ENCODE data around the gene DOCK6.

DOCK6 gene

DNA sequence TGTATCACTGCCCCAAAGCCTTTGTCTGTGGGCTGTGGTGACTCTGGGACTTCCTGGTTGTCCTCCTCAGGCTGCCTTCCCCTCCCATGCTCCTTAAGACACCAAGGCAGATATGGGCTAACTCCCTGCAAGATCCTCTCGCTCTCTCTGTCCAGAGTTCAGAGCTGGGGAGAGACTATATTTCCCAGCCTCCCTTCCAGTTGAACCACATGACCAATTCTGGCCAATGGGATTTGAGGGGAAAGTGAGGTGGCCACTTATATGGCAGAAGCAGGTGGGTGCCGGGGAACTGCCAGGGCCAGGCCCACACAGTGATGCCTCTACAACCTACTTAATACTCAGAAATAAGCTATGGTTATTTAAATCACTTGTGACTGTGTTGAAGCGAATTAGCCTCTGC lies 39.1 kb downstream of the DOCK6 start:
- DNase-seq (ENCODE audit: low spot score): no peak

DNA sequence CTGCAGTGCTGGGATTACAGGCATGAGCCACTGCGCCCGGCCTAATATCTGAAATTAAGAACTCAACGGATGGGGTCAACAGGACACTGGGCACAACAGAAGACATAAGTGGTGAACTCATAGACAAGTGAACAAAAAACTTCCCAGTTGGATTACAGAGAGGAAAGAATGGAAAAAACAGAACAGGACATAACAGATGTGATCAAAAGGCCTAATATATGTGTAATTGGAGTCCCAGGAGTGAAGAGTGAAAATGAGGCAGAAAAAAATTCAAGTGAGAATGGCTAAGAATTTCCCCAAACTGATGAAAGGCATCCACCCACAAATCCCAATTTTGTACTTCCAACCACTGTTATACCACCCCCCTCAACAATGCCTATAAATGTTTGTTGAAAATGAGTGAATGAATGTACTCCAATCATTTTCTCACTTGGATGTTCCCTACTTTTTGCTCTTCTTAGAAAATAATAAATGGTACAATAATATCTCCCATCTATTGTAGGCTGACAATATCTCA lies 41.2 kb downstream of the DOCK6 start:
- no peak for DNase-seq (ENCODE audit: low spot score)

DNA sequence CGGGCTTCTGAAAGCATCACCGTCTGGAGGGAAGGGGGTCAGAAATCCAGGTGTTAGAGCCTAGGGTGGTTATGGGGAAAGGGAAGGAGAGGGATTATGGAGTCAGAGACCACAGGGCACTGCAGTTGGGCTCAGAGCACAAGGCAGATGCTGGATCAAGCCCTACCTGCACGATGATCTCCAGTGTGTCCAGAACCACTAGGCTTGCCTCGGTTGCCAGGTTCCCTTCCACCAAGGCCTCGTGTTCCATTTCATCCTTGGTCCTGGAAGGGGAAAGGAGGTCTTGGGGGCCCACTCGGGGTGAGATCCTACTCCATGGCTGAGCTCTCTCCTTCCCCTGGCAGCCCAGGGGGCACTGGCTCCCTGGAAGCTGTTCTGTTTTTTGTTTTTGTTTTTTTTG lies 47.9 kb downstream of the DOCK6 start:
- DNase-seq (ENCODE audit: low spot score): no peak

DNA sequence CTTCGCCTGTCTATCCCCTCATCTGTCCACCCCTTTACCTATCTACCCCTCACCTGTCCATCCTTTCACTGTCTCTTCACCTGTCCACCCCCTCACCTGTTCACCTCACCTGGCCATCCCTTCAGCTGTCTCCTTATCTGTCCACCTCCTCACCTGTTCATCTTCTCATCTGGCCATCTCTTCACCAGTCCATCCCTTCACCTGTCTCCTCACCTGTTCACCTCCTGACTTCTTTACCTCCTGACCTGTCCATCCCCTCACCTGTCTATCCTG lies 51.7 kb downstream of the DOCK6 start:
- DNase-seq (ENCODE audit: low spot score): no peak

DNA sequence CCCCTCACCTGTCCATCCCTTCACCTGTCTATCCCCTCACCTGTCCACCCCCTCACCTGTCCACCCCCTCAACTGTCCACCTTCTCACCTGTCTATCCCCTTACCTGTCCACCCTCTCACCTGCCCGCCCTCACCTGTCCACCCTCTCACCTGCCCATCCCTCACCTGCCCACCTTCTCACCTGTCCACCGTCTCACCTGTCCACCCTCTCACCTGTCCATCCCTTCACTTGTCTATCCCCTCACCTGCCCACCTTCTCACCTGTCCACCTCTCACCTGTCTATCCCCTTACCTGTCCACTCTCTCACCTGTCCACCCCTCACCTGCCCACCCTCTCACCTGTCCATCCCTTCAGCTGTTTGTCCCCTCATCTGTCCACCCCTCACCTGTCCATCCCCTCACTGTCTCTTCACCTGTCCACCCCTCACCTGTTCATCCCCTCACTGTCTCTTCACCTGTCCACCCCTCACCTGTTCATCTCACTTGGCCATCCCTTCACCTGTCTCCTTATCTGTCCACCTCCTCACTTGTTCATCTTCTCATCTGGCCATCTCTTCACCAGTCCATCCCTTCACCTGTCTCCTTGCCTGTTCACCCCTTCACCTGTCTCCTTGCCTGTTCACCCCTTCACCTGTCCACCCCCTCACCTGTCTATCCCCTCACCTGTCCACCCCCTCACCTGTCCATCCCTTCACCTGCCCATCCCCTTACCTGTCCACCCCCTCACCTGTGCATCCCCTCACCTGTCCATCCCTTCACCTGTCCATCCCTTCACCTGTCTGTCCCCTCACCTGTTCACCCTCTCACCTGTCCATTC lies 52.3 kb downstream of the DOCK6 start:
- no peak for DNase-seq (ENCODE audit: low spot score)

DNA sequence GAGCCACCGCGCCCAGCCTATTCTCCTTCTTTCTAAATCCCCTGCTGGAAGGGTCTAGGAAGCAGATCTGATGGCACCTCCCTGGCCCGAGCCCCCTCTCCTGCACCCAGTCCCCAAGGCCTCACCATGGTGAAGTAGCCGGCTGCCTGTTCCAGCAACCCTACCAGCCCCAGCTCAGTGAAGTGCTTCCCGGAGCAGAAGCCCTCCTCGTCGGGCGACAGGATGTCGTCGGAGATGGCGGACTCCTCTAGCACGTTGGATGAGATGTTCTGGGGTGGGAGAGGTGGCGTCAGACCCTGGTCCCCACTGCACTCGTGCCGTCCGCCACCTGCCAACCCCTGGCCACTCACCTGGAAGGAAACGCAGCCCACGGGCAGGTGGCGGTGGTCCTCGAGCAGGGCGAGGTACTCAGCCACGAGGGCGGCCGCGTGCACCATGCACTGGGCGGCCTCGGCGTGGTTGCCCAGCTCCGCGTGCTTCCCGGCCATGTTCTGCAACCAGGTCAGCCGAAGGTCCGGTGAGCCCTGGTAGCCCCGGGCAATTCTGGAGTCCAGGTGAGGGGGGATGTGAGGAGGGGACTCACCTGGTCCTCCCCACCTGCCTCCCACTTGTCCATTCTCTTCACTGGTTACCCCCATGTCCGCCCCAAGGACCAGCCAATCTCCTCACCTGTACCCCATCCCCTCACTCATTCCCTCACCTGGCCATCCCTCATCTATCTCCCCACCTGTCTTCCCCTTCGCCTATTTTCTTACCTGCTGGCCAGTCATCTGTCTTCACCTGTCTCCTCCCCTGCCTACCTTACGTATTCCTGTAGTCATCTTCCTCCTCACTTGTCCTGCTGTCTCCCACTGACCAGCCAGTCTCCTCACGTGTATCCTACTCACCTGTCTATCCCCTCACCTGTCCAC lies 53.5 kb downstream of the DOCK6 start:
- DNase-seq (ENCODE audit: low spot score): no peak

DNA sequence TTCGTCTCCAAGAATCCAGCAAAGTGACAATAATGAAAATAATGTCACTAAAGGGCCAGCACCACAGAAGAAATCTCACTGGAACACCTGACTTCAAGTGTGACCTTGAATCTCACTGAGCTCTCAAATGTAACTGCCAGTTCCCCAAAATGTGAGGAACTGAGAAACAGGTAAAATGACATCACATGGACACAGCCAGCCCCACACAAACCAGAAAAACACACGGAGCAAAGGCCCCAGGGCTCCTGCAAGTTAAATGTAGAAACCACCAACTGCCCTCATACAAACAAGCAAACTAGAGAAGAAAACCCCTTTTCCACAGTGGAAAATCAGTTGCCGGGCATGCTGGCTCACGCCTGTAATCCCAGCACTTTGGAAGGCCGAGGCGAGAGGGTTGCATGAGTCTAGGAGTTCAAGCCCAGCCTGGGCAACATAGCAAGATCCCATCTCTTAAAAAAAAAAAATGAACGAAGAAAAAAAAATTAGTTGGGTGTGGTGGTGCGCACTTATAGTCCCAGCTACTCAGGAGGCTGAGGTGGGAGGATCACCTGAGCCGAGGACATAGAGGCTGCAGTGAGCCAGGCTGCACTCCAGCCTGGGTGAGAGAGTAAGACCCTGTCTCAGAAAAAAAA lies 56.3 kb downstream of the DOCK6 start:
- no peak for DNase-seq (ENCODE audit: low spot score)

DNA sequence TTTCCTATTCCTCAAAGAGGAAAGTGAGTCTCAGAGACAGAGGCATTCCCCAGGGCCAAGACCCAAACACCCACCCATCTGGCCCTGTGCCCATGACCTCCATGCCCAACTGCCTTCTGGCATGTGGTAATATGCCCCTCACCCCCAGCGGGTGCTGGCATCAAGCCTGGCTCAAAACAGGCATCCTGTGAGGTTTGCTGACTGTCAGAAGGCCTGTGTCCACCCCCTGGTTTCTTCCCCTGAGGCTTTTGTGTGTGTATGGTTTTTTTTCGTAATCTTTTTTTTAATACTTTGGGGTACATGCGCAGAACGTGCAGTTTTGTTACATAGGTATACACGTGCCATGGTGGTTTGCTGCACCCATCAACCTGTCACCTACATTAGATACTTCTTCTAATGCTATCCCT lies 57.4 kb downstream of the DOCK6 start:
- DNase-seq (ENCODE audit: low spot score): peak; percentile 79

DNA sequence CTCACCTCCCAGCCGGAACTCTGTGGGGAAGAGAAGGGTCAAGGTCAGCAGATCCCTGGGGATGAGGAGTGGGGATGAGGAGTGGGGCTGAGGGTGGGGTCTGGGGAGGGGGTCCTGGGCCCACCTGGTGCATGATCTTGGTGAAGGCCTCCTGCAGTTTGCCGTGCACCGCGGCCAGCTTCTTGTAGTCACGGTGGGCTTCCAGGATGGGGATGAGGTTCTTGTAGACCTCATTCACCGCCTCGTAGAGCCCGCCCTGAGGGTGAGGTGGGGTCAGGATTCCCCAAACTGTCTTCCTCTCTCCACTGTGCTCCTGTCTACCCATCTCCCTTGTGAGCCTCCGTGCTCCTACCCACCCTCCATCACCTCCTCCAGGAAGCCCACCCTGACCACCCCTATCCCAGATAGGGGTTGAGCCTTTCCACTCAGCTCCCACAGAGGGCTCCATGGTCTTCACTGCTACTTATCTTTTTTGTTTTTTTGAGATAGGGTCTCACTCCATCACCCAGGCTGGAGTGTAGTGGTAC lies 58.2 kb downstream of the DOCK6 start:
- DNase-seq (ENCODE audit: low spot score): no peak

DNA sequence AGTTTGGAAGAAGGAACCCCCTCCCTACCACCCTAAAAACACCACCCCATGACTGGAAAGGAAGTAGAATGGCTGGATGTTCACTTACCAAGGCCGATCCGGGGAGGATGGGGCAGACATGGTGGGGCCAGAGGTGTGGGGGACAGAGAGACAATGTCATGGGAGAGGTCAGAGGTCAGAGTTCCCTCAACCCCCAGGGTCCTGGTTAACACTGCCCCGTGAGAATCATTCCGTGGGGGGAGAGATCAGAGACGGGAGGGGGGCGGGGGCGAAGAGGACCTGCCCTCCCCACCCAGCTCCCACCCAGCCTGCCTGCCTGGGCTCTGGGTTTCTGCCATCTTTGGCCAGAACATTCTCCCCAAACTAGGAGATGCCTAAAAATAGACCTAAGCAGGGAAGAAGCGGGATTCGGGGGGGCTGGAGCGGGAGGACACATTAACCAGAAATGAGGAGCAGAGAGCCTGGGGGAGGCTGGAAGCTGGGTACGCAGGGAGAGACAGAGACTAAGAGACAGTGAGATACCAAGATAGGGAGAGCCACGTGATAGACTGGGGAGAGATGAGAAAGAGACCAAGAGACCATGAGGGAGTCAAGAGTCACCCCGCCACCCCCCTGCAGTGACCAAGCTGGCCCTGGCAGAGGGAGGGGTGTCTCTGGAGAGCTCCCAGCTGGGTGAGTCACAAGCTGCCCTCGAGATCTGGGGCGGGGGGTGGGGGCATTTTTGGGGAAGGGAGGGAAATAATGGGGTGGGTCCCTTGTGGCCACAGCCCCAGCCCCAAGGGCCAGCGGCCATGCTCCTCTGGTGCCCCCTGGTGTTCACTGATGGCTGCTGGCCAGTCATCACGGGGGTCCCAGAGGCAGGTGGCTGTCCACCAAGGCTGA lies 58.9 kb downstream of the DOCK6 start:
- DNase-seq (ENCODE audit: low spot score): peak; percentile 76

DNA sequence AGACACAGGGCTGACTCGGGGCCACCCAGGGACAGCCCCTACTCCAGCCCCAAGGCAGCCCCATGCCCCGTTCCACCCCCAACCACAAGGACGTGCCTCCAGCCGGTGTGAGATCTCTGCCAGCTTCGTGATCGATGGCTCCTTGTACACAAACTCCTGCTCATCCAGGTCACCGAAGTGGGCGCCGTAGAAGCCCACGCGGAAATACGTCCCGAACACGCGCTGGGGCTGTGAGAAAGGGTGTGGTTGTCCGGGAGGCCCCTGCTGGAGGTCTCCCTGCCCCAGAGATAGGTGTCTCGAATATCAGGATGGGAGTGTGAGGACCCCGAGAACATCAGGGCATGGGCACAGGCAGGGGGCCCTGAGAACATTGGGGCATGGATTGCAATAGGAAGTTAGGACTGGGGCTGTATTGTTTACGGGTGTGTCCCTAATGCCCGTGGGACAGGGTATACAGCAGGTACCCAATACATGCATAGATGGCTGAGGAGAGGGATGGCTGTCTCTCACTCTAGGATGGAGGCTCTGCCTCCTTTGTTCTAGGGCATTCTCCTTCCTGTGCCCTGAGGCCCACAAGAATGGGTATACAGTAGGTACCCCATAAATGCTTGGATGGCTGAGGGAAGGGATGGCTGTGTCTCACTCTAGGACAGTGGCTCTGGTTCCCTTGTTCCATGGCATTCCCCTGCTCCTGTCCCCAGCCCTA lies 59.7 kb downstream of the DOCK6 start:
- no peak for DNase-seq (ENCODE audit: low spot score)

DNA sequence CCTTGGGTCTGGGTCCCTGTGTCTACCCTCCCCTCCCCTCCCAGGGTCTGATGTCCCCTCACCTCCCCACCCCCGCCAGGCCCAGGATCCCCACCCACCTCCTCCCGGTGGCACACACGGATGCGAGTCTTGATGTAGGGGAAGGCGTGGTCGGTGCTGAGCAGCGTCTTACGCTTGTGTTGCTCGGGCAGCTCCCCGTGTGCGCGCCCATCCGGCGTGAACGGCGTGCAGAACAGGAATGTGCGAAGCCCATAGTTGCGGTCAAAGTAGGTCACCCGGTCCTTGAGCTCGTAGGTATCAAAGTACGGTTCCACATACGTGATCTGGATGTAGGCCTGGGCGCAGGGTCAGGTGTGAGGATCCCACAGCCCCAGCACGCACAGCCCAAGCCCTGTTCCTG lies 60.5 kb downstream of the DOCK6 start:
- DNase-seq (ENCODE audit: low spot score): peak; percentile 73

DNA sequence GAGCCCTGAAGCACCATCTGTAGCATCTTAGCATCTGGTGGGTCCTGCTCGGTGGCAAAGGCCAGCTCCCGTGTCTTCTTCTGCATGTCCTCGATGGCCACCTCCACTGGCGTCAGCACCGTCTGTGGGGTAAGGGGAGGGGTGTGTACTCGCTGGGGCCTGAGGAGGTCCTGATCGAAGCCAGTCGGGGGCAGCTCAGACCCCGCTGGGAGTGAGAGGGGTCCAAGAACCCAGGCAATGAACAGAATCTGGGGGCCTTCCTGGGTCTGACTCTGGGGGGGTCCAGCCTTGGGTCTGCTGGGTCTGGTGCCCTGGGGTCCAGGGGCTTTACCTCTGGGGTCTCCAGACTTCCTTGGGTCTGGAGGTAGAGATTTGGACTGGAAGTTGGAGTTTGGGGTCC lies 61.4 kb downstream of the DOCK6 start:
- no peak for DNase-seq (ENCODE audit: low spot score)

DNA sequence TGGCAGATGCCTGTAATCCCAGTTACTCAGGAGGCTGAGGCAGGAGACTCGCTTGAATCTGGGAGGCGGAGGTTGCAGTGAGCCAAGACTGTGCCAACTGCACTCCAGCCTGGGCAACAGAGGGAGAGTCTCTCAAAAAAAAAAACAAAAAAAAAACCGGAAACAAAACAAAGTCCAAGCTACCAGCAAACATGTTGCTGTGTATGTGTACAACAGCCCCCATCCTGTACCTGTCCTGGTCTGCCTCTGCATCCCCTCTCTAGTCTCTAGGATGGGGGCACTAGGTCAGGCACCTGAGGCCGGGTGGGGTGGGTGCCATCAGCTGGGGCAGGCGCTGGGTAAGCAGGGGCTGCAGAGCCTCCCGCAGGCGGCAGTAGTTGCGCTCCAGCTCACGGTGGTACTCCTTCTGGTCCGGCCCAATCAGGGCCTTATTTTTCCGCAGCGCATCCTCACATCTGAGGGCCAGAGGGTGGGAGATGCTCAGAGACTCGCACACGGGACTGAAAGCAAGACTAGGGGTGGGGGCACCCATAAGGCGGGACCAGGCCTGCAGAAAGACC lies 62.2 kb downstream of the DOCK6 start:
- DNase-seq (ENCODE audit: low spot score): no peak

DNA sequence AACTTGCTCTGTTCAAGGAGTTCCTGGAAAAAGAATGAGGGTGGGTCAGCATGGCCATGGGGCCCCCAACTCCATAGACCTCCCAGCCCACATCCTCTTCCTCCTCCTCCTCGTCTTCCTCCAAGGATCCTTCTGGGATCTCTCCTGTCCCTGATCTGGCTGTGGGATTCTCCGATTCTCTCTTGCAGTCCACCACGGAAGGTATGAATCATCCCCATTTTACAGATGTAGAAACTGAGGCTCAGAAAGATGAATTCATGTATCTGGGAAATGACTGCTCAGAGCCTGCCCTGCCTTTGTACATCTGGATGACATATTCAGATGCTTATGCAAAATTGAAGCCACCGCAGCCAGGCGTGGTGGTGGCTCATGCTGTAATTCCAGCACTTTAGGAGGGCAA lies 62.8 kb downstream of the DOCK6 start:
- no peak for DNase-seq (ENCODE audit: low spot score)

DNA sequence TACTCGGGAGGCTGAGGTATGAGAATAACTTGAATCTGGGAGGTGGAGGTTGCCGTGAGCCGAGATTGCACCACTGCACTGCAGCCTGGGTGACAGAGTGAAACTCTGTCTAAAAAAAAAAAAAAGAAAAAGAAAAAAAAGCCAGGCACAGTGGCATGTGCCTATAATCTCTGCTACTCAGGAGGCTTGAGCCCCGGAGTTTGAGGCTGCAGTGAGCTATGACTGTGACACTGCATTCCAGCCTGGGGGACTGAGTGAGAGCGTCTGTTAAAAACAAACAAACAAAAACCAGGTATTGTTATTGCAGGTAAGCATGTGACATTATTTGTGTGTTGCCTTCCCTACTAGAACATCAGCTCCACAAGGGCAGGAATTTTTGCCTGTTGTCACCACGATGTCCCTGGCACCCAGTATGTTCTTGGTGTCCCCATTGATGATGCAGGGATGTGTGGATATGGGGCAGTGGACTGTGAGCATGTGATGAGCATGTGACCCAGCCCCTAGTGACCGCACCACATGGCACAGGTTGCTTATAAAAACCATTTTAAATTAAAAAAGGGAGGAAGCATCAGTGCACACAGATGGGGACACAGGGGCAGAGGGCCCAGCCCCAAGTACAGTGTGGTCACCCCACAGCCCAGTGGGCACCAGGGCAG lies 63.4 kb downstream of the DOCK6 start:
- DNase-seq (ENCODE audit: low spot score): no peak

DNA sequence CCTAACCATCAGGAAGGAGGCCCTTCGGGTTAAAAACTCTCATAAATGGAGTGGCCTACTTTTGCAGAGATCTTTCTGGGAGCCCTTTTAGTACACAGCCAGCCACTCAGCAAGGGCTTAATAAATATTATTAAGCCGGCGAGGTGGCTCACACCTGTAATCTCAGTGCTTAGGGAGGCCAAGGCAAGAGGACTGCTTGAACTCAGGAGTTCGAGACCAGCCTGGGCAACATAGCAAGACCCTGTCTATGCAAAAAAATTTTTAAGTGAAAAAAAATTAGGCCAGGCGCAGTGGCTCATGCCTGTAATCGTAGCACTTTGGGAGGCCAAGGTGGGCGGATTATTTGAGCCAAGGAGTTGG lies 64.2 kb downstream of the DOCK6 start:
- no peak for DNase-seq (ENCODE audit: low spot score)

DNA sequence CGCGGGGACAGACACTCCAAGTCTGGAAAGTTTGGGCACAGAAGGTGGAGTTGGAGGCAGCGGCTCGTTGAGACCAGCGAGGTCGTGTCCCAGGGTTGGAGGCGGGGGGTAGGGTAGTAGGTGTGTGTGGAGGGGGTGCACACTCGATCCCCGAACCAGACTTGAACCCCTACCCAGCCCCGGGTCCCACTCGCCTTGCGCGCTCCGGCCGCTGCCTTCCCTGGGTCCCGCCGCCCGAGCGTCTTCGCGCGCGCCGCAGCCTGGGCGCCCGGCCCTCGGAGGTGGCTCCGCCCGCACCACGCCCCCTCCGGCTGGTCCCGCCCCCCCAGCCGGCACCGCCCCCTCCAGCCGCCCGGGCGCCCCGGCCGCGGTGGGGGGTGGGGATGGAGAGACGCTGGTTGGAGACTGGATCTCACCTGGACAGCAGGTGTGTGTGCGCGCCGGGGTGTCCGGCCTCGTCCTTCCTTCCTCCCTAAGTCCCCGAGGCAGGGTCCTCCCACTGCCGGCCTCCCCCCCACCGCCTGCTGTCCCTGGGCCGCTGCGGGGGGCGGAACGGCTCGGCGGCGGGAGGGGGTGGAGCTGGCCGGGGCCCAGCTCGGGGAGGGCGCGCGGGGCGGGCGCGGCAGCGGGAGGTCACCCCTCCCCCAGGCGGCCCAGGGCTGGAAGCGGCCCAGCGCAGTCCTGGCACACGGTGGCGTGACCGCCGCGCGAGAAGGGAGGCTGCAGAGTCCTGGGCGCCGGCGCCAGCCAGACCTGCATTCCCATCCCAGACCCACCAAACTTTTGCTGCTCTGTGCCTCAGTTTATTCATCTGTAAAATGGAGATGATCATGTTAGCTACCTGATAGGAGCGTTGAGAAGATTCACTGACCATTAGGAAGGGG lies 64.8 kb downstream of the DOCK6 start, which contains the start of gene KANK2:
KANK2 (minus strand) TSS at position 255 of the 884 bp plus-strand sequence. CDS start 3,034 bp downstream, outside the sequence.
- peak; percentile 84 for DNase-seq (ENCODE audit: low spot score)

All from kidney tubule cell (primary cell).